ENCODE results near the gene RALBP1.

The RALBP1 gene

GRCh38 chr18:9574473-9575115 lies 99.3 kb downstream of the RALBP1 start:
- no peak overlapping the region for H3K4me3 Mint-ChIP-seq

GRCh38 chr18:9575558-9575957 lies 100.2 kb downstream of the RALBP1 start:
- Mint-ChIP-seq H3K9me3 (no peaks in the 10 kb centered on the region), H3K4me3 (no peak overlapping the region), H3K27ac (no peak overlapping the region), H3K4me1 (no peaks in the 10 kb centered on the region), H3K27me3 (no peaks in the 10 kb centered on the region)
- ATAC-seq (no peak), DNase-seq (no peak)

More at GRCh38 chr18:9574473-9575115, 99.3 kb downstream of the RALBP1 start:
- DNase-seq = no peak
- Mint-ChIP-seq H3K4me1 (no peaks in the 10 kb centered on the region), H3K9me3 (no peaks in the 10 kb centered on the region), H3K27me3 (no peaks in the 10 kb centered on the region), H3K27ac (no peak overlapping the region)
- no peak for ATAC-seq

GRCh38 chr18:9577361-9577760 lies 102.0 kb downstream of the RALBP1 start:
- H3K27ac Mint-ChIP-seq = no peak overlapping the region

GRCh38 chr18:9578306-9578705 lies 103.0 kb downstream of the RALBP1 start:
- ATAC-seq = no peak
- H3K27ac Mint-ChIP-seq = no peak overlapping the region
- DNase-seq = no peak
- H3K9me3 Mint-ChIP-seq = peaks cover 0 to 7% of the 10 kb centered on the region in 2 donors
- no peak overlapping the region for H3K4me3 Mint-ChIP-seq
- no peaks in the 10 kb centered on the region for H3K27me3 Mint-ChIP-seq
- H3K4me1 Mint-ChIP-seq = no peaks in the 10 kb centered on the region

More at GRCh38 chr18:9577361-9577760, 102.0 kb downstream of the RALBP1 start:
- ATAC-seq (no peak), DNase-seq (no peak)
- Mint-ChIP-seq H3K9me3 (peaks cover 0 to 4% of the 10 kb centered on the region in 2 donors), H3K4me1 (no peaks in the 10 kb centered on the region), H3K4me3 (no peak overlapping the region), H3K27me3 (no peaks in the 10 kb centered on the region)

GRCh38 chr18:9581667-9582066 lies 106.4 kb downstream of the RALBP1 start:
- ATAC-seq = no peak
- H3K27ac Mint-ChIP-seq = no peak overlapping the region
- peaks cover 0 to 7% of the 10 kb centered on the region in 2 donors for H3K9me3 Mint-ChIP-seq
- no peaks in the 10 kb centered on the region for H3K27me3 Mint-ChIP-seq
- no peak for DNase-seq
- no peak overlapping the region for H3K4me3 Mint-ChIP-seq
- no peaks in the 10 kb centered on the region for H3K4me1 Mint-ChIP-seq

GRCh38 chr18:9586814-9587213 lies 111.5 kb downstream of the RALBP1 start:
- DNase-seq (no peak), ATAC-seq (no peak)
- no peak overlapping the region for H3K27ac Mint-ChIP-seq
- H3K4me3 Mint-ChIP-seq = no peak overlapping the region
- peaks cover 0 to 7% of the 10 kb centered on the region in 2 donors for H3K9me3 Mint-ChIP-seq
- no peaks in the 10 kb centered on the region for H3K27me3 Mint-ChIP-seq
- no peaks in the 10 kb centered on the region for H3K4me1 Mint-ChIP-seq
